Progenitor cell of endocrine pancreas (in vitro differentiated cells): ENCODE data around the gene CGB2. TPM values are rescaled to one million over a fixed set of nuclear protein-coding genes. Genes with fewer than 3 reads are reported as not detected.
"Not testable (repeated sequence)": the region's sequence is repeated elsewhere in the genome, so short reads cannot be mapped to it uniquely, and the experiment has no call there.

Source experiments
- DNase-seq: peaks from one replicate; pipeline ENCODE4 v3.0.0; 2021; ENCODE audit warnings: low spot score; ENCODE audit not compliant: unreplicated experiment
- H3K27ac Mint-ChIP-seq: 2 replicates; pipeline ENCODE4 v1.8.0; 2021; ENCODE audit warnings: mild to moderate bottlenecking, moderate library complexity, mixed read lengths
- H3K27me3 Mint-ChIP-seq: 2 replicates; pipeline ENCODE4 v1.8.0; 2021; ENCODE audit warnings: mixed read lengths
- H3K36me3 Mint-ChIP-seq: 2 replicates; pipeline ENCODE4 v1.8.0; 2022; ENCODE audit warnings: mixed read lengths; ENCODE audit not compliant: insufficient read depth
- H3K4me1 Mint-ChIP-seq: 2 replicates; pipeline ENCODE4 v1.8.0; 2021; ENCODE audit warnings: low read depth, mixed read lengths
- H3K4me3 Mint-ChIP-seq: 2 replicates; pipeline ENCODE4 v1.8.0; 2021; ENCODE audit warnings: low read depth, mild to moderate bottlenecking, moderate library complexity, mixed read lengths
- H3K9me3 Mint-ChIP-seq: 2 replicates; pipeline ENCODE4 v1.8.0; 2021; ENCODE audit warnings: low read depth, mixed read lengths
- microRNA-seq: library from miRNA; unstranded; fragments of <30 nt; microRNA quantifications from one replicate; pipeline ENCODE4 v1.1.0, GENCODE V29; 2020; ENCODE audit warnings: borderline number of aligned reads; ENCODE audit not compliant: unreplicated experiment
- total RNA-seq: library from RNA; stranded (reverse); gene quantifications from 2 replicates; pipeline ENCODE4 v1.2.1, GENCODE V29; 2021
- TF ChIP-seq, protein P1 (sequence below): fragments of 200-600 bp; sonication (generic); IDR thresholded peaks from one replicate; pipeline ENCODE4 v1.5.0; 2021; ENCODE audit warnings: antibody characterized with exemption, mild to moderate bottlenecking; ENCODE audit not compliant: unreplicated experiment

CGB2 gene
- total RNA-seq, 1 donor from 2014 or later, result not detected

DNA sequence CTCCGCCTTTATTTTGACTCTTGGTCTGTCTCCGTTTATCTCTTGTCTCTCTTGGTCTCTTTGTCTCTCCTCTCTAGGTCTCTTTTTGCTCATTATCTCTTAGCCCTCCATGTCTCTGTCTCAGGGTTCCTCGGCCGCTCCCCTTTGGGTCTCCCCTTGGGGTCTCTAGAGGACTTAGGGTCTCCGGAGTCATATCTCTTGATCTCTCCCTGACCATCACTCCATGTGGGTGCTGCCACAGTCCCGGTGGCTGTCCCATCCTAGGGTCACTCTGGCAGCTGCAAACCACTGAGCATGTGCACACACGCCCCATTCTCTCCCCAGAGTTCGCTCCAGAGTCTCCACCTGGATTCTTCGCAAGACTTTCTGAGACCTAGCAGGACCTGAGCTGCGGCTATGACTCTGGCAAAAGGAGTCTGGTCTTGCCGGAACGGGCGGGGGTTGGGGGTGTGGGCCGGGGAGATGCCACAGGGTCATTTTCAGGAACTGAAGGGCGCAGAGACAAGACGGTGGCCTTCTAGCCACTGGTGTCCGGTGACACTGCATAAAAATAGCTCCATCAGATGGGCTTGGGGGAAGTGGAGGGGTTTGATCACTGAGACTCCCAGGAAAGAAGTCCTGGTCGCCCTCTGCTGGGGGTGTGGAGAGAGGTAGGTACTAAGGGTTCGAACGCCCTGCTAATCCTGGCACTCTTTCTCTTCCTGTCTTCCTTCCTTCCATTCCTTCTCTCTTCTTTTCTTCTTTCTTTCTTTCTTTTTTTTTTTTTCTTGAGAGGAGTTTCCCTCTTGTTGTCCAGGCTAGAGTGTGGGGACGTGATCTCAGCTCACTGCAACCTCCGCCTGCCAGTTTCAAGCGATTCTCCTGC, 42.1 kb downstream of the CGB2 start:
- DNase-seq, result no peak
- H3K4me3 Mint-ChIP-seq, result no peak overlapping the region
- H3K9me3 Mint-ChIP-seq, result peaks cover 8% of the 10 kb centered on the region
- no peak overlapping the region for H3K27ac Mint-ChIP-seq
- H3K4me1 Mint-ChIP-seq, result no peaks in the 10 kb centered on the region
- TF ChIP-seq, protein P1, sequence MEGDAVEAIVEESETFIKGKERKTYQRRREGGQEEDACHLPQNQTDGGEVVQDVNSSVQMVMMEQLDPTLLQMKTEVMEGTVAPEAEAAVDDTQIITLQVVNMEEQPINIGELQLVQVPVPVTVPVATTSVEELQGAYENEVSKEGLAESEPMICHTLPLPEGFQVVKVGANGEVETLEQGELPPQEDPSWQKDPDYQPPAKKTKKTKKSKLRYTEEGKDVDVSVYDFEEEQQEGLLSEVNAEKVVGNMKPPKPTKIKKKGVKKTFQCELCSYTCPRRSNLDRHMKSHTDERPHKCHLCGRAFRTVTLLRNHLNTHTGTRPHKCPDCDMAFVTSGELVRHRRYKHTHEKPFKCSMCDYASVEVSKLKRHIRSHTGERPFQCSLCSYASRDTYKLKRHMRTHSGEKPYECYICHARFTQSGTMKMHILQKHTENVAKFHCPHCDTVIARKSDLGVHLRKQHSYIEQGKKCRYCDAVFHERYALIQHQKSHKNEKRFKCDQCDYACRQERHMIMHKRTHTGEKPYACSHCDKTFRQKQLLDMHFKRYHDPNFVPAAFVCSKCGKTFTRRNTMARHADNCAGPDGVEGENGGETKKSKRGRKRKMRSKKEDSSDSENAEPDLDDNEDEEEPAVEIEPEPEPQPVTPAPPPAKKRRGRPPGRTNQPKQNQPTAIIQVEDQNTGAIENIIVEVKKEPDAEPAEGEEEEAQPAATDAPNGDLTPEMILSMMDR, result peak; percentile 22
- no peaks in the 10 kb centered on the region for H3K36me3 Mint-ChIP-seq
- H3K27me3 Mint-ChIP-seq, result peaks cover 61% of the 10 kb centered on the region

DNA sequence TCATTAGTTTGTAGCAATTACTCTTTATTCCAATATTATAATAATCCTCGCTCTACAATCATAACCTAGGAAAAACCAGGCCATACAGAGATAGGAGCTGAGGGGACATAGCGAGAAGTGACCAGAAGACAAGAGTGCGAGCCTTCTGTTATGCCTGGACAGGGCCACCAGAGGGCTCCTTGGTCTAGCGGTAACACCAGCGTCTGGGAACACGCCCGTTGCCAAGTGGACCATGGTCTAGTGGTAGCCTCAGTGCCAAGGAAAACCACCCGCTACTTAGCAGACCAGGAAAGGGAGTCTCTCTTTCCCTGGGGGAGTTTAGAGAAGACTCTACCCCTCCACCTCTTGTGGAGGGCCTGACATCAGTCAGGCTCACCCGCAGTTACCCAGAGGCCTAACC, 43.2 kb downstream of the CGB2 start:
- DNase-seq, H3K27ac Mint-ChIP-seq, H3K4me3 Mint-ChIP-seq, H3K4me1 Mint-ChIP-seq, H3K9me3 Mint-ChIP-seq, H3K36me3 Mint-ChIP-seq: not testable (repeated sequence)
- TF ChIP-seq, protein P1, result peak; percentile 69
- peaks cover 51% of the 10 kb centered on the region for H3K27me3 Mint-ChIP-seq

DNA sequence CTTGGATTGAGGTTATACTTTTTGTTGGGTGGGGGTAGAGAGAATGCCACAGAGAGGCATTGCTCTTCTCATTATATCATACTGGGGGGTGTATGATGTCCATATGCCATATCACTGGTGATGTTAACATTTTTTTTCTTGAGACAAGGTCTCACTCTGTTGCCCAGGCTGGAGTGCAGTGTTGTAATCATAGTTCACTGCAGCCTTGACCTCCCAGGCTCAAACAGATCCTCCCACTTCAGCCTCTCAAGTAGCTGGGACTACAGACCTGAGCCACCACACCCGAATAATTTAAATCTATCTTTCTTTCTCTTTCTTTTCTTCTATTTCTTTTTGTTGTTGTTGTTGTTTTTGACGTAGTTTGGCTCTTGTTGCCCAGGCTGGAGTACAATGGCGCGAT, 48.7 kb downstream of the CGB2 start:
- no peaks in the 10 kb centered on the region for H3K9me3 Mint-ChIP-seq
- peaks cover 19% of the 10 kb centered on the region for H3K27me3 Mint-ChIP-seq
- H3K27ac Mint-ChIP-seq, result no peak overlapping the region
- peaks cover 1% of the 10 kb centered on the region for H3K4me1 Mint-ChIP-seq
- no peaks in the 10 kb centered on the region for H3K36me3 Mint-ChIP-seq
- H3K4me3 Mint-ChIP-seq, result no peak overlapping the region
- TF ChIP-seq, protein P1, result no peak
- no peak for DNase-seq

DNA sequence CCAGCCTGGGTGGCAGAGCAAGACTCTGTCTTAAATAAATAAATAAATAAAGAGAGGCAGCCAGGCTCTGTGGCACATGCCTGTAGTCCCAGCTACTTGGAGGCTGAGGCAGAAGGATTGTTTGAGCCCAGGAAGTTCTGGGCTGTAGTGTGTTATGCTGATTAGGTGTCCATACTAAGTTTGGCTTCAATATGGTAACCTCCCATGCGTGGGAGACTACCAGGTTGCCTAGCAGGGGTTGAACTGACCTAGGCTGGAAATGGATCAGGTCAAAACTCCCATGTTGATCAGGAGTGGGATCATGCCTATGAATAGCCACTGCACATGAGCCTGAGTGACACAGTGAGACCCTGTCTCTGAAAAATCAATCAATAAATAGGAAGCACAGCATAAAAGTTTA, 49.6 kb downstream of the CGB2 start:
- TF ChIP-seq, protein P1, result no peak
- H3K27ac Mint-ChIP-seq, result peak overlapping the region; percentile 6
- no peak for DNase-seq
- peaks cover 14% of the 10 kb centered on the region for H3K27me3 Mint-ChIP-seq
- no peaks in the 10 kb centered on the region for H3K9me3 Mint-ChIP-seq
- H3K4me1 Mint-ChIP-seq, result peaks cover 6% of the 10 kb centered on the region
- H3K36me3 Mint-ChIP-seq, result no peaks in the 10 kb centered on the region
- H3K4me3 Mint-ChIP-seq, result no peak overlapping the region

Small RNA genes within 50 kb of the gene (microRNA-seq; reads per million reads assigned to microRNA genes)
- gene MIR6798, result not detected

Other genes with a start within 250 kb of the CGB2 start
- gene BCAT2, start 220.9 kb upstream of the CGB2 start, total RNA-seq, result 61.0 and 70.0 TPM in 2 replicates
- gene HSD17B14, start 195.4 kb upstream of the CGB2 start, total RNA-seq, result 20.5 and 22.1 TPM in 2 replicates
- gene PLEKHA4, start 163.3 kb upstream of the CGB2 start, total RNA-seq, result 8.5 and 11.7 TPM in 2 replicates
- 44.5 and 48.9 TPM in 2 replicates for gene PPP1R15A, start 159.5 kb upstream of the CGB2 start, total RNA-seq
- gene TULP2, start 133.1 kb upstream of the CGB2 start, total RNA-seq, result 0.46 TPM in 1 of 2 replicates, not detected in the other
- gene NUCB1, start 131.6 kb upstream of the CGB2 start, total RNA-seq, result 149 and 165 TPM in 2 replicates
- gene DHDH, start 98.2 kb upstream of the CGB2 start, total RNA-seq, result 1.1 and 1.8 TPM in 2 replicates
- 141 and 153 TPM in 2 replicates for gene BAX, start 77.0 kb upstream of the CGB2 start, total RNA-seq
- gene FTL, start 66.6 kb upstream of the CGB2 start, total RNA-seq, result 2,544 and 2,716 TPM in 2 replicates
- gene GYS1, start 38.6 kb upstream of the CGB2 start, total RNA-seq, result 57.4 and 65.8 TPM in 2 replicates
- gene RUVBL2, start 38.0 kb upstream of the CGB2 start, total RNA-seq, result 81.5 and 83.0 TPM in 2 replicates
- gene LHB, start 14.8 kb upstream of the CGB2 start, total RNA-seq, result not detected in 2 replicates
- not detected in 2 replicates for gene CGB3, start 7.6 kb upstream of the CGB2 start, total RNA-seq
- gene CGB1, start 5.0 kb downstream of the CGB2 start, total RNA-seq, result not detected in 2 replicates
- gene CGB5, start 12.0 kb downstream of the CGB2 start, total RNA-seq, result not detected in 2 replicates
- not detected in 2 replicates for gene CGB8, start 17.2 kb downstream of the CGB2 start, total RNA-seq
- gene CGB7, start 25.9 kb downstream of the CGB2 start, total RNA-seq, result 0.38 and 0.80 TPM in 2 replicates
- gene NTF4, start 32.9 kb downstream of the CGB2 start, total RNA-seq, result 0.91 and 1.5 TPM in 2 replicates
- not detected in 2 replicates for gene KCNA7, start 40.8 kb downstream of the CGB2 start, total RNA-seq
- gene SNRNP70, start 53.6 kb downstream of the CGB2 start, total RNA-seq, result 355 and 363 TPM in 2 replicates
- 7.0 and 9.3 TPM in 2 replicates for gene LIN7B, start 82.5 kb downstream of the CGB2 start, total RNA-seq
- gene C19orf73, start 87.3 kb downstream of the CGB2 start, total RNA-seq, result 1.3 and 1.5 TPM in 2 replicates
- gene PPFIA3, start 87.7 kb downstream of the CGB2 start, total RNA-seq, result 6.7 and 8.5 TPM in 2 replicates
- gene HRC, start 123.5 kb downstream of the CGB2 start, total RNA-seq, result 1.6 and 2.1 TPM in 2 replicates
- gene TRPM4, start 125.9 kb downstream of the CGB2 start, total RNA-seq, result 16.9 and 17.7 TPM in 2 replicates